KBM-7 (cell line): ENCODE measurements around the gene FAXDC2.
A peak's percentile ranks its signal among the peaks of the same experiment; 100 is the strongest.

ENCODE experiments used
- DNase-seq: peaks from one replicate; pipeline ENCODE4 v3.0.0-alpha.2; 2015
- in situ Hi-C: fragments of 300-500 bp; cut with MboI; formaldehyde crosslinking; loops from 2 replicates; pipeline ENCODE4 v1.14.3; 2020; ENCODE audit warnings: low sequenced_read_pairs, low pct_unique_long_range_greater_than_20kb, mixed read lengths

The FAXDC2 gene

DNA sequence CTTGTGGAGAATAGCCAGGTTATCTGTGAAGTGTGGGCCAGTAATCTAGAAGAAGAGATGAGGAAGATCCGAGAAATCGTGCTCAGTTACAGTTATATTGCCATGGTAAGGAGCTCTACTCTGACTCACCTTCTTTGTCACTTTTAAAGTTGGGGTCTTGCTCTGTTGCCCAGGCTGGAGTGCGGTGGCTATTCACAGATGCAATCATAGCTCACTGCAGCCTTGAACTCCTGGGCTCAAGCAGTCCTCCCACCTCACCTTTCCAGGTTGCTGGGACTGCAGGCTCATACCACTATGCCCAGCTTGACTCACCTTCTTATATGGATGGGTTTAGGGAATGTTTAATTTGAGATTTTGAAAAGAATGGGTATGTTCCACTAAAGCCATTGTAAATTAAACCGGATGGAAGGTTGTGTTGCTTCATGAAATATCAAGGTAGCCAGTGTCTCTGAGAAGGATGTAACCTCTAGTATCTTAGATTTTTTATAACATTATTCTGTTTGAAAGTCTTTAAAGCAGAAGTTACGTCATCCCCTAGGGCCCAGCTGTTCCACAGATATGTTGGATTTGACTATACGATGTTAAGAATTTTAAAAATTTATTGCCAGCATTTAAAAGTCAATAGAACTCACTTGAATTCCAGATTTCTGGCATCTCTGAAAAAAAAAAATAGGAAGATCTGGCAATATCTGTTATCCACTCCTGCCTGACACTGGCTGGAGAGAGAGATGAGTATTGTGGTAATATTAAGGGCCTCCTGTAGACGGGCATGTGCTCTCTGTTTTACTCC, 13.1 kb upstream of the FAXDC2 start:
- in situ Hi-C loops, result no loop called here
- DNase-seq, result no peak

DNA sequence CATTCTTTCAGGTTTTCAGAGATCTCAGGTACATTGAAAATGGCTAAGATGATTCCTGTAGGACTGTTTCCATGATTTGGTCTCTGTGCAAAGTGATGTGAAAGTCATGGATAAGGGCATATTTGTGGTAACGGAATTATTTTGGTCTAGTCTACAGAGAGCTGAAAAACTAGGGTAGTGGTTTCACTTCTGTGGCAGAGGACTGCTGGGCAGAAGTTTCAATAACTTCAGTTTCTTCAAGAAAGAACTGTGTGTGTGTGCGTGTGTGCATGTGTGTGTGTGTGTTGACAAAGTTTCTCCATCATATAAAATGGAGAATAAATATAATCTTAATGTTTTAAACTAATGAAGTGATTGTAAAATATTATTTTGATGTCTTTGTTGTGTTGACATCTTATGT, 12.4 kb upstream of the FAXDC2 start:
- in situ Hi-C loops, result no loop called here
- no peak for DNase-seq

- DNase-seq, result no peak
- in situ Hi-C loops, result no loop called here
Measured at GRCh38 chr5:154861946-154862345, 11.5 kb upstream of the FAXDC2 start.

DNA sequence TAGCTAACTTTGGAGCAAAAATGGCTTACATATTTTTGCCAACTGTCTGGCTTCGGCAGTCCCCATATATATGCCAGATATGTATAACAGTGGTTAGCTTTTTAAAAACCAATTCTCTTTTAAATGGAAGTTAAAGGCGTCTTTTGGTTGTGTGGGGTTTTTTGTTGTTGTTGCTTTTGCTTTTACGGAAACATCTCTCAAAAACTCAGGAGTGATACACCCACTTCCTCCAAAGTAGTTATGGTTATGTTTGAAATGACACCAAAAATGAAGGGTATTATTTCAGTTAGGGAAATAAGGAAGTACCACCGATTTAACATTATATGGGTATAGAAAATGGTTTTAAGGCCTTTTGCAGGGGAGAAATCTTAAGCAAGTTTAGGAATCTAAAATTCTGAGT, 10.4 kb upstream of the FAXDC2 start:
- in situ Hi-C loops, result no loop called here

DNA sequence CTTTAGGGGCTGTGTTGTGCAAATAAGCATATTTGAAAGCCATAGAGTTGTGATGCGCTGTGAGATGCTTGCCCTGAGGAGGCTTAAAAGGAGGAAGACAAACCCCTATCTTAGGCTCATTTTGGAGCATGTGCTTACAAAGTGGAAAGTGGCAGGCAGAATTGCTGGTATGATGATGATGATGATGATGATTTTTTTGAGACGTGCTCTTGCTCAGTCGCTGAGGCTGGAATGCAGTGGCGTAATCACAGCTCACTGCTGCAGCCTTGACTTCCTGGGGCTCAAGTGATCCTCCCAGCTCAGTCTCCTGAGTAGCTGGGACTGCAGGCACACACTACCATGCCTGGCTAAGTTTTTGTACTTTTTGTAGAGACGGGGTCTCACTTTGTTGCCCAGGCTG, 9.7 kb upstream of the FAXDC2 start:
- no peak for DNase-seq
- in situ Hi-C loops, result no loop called here

More for the DNA sequence above, 10.4 kb upstream of the FAXDC2 start:
- peak; percentile 61 for DNase-seq

DNA sequence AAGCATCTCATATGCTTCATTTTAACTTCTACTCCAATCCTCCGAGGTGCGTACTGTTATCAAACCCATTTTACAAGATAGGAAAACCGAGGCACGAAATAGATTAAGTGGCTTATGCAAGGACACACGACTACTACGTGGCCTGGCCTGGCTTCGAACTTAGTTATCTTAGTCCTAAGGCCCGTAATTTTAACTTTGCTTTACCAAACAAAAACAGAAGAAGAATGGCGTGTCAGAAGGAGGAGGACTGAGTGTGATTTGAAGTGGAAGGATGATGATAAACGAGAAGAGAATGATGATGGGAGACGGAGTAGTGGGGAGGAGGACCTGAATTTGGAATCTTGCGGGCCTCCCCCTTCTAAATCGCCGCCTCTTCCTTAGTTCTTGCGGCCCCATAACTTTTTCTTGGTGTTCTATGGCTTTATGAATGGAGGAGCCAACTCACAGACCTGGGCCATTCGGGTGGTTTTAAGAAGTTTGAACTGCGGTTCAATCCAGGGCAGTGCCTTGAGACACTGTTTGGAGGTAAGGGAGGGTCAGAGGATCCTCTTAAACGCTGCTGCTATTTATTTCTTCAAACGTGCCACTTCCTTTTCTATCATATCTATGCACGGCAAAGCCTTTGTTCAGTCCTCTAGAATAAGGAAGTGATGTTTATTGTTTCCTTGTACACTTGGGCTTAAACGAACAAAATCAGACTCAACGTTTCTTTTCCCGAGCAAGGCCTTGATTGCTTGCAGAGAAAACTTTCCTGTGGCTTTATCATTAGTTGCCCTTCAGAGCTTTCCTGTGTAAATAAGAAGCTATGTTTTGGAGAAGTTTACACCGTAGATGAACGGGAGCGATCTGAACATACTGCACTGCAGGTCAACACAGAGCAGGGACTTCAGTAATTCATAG, 8.8 kb upstream of the FAXDC2 start:
- in situ Hi-C loops, result no loop called here
- peak; percentile 87 for DNase-seq

GRCh38 chr5:154858297-154858971, 8.0 kb upstream of the FAXDC2 start, which contains the start of gene CNOT8:
Gene CNOT8, plus strand, starts transcription at chr5:154858627. Its CDS starts 4,652 bp downstream, at chr5:154863279.
- in situ Hi-C loops, result no loop called here
- DNase-seq, result peak; percentile 99

GRCh38 chr5:154857530-154858296, 7.3 kb upstream of the FAXDC2 start:
- DNase-seq, result peak; percentile 97

DNA sequence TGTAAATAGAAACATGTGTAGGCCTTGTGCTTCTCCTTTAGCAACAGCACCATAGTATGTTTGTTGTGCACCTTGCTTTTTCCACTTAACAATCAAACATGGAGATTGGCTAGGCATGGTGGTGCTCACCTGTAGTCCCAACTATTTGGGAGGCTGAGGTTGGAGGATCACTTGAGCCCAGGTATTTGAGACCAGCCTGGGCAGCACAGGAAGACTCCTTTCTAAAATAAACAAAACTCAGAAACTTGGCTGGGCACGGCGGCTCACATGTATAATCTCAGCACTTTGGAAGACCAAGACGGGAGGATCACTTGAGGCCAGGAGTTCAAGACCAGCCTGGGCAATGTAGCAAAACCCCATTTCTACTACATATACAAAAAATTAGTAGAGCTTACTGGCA, 948 bp upstream of the FAXDC2 start:
- in situ Hi-C loops, result no loop called here
- DNase-seq, result no peak

More at GRCh38 chr5:154857530-154858296, 7.3 kb upstream of the FAXDC2 start:
- in situ Hi-C loops, result no loop called here

DNA sequence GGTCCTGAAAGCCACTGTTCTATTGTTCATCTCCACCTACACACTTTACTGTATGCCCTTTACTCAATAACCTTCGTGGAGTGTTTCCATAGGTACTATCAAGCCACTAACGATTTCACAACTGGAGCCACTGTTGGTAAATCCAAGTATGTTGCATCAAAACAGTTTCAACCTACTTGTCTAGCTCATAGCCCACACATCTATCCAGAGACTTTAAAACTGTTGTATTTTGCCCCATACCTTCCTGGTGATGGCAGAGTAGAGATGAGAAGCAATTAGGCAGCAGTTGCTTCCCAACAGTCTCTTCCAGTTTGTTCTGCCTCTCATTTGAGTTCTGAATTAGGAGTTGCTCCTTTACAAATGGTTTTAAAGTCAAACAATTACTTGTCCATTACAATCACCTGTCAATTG, 607 bp downstream of the FAXDC2 start:
- in situ Hi-C loops, result no loop called here
- no peak for DNase-seq

GRCh38 chr5:154849264-154849785, 1.1 kb downstream of the FAXDC2 start:
- in situ Hi-C loops, result no loop called here
- DNase-seq, result no peak

DNA sequence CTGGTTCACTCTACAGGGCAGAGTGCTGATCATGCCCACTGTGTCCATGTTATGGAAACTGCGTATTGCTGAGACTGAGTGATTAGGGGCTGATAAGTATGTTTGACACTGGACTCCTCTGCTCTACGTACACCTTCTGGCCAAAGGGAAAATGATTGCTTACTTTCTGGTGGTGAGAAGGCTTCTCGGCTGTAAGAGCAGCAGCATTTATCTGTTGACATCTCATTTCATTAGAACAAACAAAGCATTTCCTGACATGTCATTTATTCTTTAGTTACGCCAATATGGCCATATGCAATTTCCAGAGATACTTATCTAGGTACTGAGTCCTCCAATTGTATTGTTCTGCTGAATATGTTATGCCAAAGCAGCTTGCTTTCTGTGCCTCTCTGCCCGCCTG, 5.6 kb downstream of the FAXDC2 start:
- no peak for DNase-seq
- in situ Hi-C loops, result no loop called here

DNA sequence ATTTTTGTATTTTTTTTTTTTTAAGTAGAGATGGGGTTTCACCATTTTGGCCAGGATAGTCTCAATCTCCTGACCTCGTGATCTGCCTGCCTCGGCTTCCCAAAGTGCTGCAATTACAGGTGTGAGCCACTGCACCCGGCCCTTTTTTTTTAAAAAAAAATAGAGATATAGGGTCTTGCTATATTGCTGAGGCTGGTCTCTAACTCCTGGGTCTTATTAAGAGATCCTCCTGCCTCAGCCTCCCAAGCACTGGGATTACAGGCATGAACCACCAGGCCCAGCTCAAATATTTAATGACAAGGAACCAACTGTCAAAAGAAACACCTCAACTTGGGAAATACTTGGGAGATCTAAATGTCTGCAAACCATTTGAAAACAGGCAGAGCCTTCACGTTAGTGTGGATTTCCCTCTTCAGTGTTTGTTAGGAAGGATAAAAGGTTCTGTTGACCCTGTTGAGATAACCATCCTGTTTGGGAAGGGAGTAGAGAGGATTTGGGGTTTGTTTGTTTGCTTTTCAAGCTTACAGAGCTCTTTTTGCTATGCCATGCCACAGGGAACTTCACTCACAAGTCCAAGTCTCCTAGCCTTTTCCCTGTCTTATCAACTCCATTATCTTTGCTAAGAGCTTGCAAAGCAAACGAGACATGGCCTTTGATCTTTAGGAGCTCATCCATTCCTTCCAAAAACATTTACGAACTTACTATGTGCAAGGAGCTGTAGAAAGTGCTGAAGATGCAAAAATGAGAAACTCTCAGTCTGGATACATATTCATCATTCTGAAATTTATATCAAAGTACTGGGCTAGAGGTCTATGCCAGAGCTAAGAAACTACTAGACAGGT, 7.5 kb downstream of the FAXDC2 start:
- no peak for DNase-seq
- in situ Hi-C loops, result no loop called here

DNA sequence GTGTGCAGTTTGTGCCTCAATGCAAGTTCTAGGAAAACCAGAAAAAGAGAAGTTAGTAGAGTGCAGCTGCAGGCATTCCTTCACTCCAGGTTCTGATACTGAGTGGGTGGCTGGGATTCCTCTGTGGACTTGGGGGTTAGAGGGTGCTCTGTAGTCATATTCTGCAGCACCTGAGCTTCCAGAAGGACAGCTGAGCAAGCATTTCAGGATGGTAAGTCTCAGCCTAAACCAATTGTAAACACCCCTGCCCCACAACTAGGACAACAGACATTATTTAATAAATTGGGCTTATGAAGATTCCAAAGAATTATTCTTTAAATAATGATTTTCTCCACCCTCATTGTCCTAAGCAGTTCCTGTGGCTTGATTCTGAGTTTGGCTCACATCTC, 9.1 kb downstream of the FAXDC2 start:
- no peak for DNase-seq
- in situ Hi-C loops, result no loop called here

DNA sequence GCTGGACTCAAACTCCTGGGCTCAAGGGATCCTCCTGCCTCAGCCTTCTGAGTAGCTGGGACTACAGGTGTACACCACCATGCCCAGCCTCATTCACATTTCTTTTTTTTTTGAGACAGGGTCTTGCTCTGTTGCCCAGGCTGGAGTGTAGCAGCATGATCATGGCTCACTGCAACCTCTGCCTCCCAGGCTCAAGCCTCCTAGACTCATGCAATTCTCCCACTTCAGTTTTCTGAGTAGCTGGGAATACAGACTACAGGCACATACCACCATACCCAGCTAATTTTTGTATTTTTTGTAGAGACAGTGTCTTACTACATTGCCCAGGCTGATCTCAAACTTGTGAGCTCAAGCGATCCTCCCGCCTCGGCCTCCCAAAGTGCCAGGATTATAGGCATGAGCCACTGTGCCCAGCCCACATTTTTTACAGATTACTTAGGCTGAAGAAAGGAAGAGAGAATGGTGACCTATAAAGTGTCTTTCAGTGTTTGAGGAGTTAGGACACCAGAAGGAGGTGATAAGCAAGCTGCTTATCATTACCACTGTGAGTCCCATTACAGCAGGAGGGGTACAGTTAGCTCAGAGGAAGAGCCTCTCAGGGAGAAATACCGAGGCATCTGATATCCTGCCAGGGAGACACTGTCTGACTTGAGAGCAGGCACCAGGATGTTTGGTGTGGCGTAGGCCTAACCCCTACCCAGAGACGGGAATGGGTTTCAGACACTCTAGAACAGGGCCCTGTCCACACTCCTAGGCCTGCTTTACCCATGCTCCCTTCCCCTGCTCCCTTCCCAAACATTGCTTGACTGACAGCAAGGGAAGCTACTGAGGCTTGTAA, 9.7 kb downstream of the FAXDC2 start:
- DNase-seq, result peak; percentile 37
- in situ Hi-C loops, result no loop called here

GRCh38 chr5:154837009-154837901, 13.1 kb downstream of the FAXDC2 start:
- in situ Hi-C loops, result no loop called here

More at GRCh38 chr5:154837009-154837901, 13.1 kb downstream of the FAXDC2 start:
- DNase-seq, result no peak
